Vagina (tissue), 2 donors: ENCODE results near the gene MYO1F.

Source experiments
- POLR2AphosphoS5 ChIP-seq, 2 donors: sonication (generic); formaldehyde crosslinking; IDR thresholded peaks; one replicate each; pipeline ENCODE4 v1.9.0; 2017; ENCODE audit warnings: antibody characterized with exemption in 2 of 2, mild to moderate bottlenecking in 2 of 2, low read depth in 1 of 2; ENCODE audit not compliant: insufficient read depth in 1 of 2
- TF ChIP-seq, protein P1 (sequence below), 3 experiments: fragments of 450-650 bp in 2 of 3; fragments of 200-600 bp in 1 of 3; sonication (generic) in 1 of 3; IDR thresholded peaks; one replicate each; pipeline ENCODE4 v1.5.1; 2017 to 2019; ENCODE audit warnings: antibody characterized with exemption in 3 of 3, mild to moderate bottlenecking in 2 of 3, moderate library complexity in 2 of 3

DNA sequence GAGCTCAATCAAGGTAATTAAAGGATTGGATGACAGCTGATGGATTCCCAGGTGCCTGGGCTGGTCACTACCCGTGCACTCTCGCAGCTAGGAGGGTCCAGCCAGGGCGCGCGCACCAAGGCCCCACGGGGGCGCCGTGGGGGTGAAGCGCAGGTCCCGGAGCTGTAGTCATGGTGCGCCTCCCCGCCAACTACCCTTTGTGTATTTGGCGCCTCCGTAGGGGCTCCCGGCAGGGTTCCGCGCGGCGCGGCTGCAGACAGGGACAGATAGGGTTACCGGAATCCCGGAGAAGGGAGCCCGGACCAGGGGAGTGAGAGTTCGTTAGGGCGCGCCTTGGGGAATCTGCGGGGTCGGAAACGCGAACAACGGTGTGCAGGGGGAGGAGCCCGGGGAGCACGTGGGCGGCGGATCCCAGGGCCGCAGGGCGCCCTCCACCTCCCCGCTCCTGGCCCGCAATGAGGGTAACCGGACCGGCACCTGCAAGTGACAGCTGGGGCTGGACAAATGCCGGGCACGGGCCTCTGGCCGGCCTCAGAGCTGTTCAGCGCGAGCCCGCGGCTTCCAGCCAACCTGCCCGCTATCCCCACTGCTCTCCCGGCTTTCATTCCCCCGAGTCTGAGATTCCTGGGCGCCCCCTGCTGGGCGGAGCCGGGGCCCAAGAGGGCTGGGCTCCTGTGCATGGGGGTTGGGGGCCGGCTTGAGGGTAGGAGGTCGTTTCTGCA, 71.4 kb downstream of the MYO1F start:
- TF ChIP-seq, protein P1, sequence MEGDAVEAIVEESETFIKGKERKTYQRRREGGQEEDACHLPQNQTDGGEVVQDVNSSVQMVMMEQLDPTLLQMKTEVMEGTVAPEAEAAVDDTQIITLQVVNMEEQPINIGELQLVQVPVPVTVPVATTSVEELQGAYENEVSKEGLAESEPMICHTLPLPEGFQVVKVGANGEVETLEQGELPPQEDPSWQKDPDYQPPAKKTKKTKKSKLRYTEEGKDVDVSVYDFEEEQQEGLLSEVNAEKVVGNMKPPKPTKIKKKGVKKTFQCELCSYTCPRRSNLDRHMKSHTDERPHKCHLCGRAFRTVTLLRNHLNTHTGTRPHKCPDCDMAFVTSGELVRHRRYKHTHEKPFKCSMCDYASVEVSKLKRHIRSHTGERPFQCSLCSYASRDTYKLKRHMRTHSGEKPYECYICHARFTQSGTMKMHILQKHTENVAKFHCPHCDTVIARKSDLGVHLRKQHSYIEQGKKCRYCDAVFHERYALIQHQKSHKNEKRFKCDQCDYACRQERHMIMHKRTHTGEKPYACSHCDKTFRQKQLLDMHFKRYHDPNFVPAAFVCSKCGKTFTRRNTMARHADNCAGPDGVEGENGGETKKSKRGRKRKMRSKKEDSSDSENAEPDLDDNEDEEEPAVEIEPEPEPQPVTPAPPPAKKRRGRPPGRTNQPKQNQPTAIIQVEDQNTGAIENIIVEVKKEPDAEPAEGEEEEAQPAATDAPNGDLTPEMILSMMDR (IDR thresholded peaks at IDR 0.05), result peak; percentile 56 to 98 (median 77)
- TF ChIP-seq POLR2AphosphoS5 (IDR thresholded peaks at IDR 0.05; ENCODE audit: insufficient read depth in 1 of 2, low read depth in 1 of 2), result peak; percentile 37 to 51
